Neural cell (in vitro differentiated cells): ENCODE data around the gene MAP3K5. TPM values are rescaled to one million over a fixed set of nuclear protein-coding genes. Genes with fewer than 3 reads are reported as not detected.

Experiments used
- H2AFZ ChIP-seq: fragments of 200-600, 300-800 bp; sonication (generic), shearing (Covaris generic); 2 replicates; pipeline ENCODE4 v1.6.0; 2014; ENCODE audit warnings: low read depth, mild to moderate bottlenecking, antibody characterized with exemption, low read length, moderate library complexity
- H3F3A ChIP-seq: fragments of 200-600 bp; shearing (Covaris generic); 2 replicates; pipeline ENCODE4 v1.6.1; 2016; ENCODE audit warnings: mild to moderate bottlenecking, moderate library complexity, mixed read lengths, antibody characterized with exemption, low read length; ENCODE audit not compliant: insufficient read depth, poor library complexity, severe bottlenecking
- H3K27ac ChIP-seq: fragments of 200-600, 300-800 bp; sonication (generic), shearing (Covaris generic); 2 replicates; pipeline ENCODE4 v1.5.1; 2014; ENCODE audit warnings: mild to moderate bottlenecking, low read length, moderate library complexity
- H3K27me3 ChIP-seq: fragments of 300-800, 200-600 bp; sonication (generic), shearing (Covaris generic); 2 replicates; pipeline ENCODE4 v1.6.0; 2014; ENCODE audit warnings: mild to moderate bottlenecking, low read depth, low read length, moderate library complexity; ENCODE audit not compliant: insufficient read depth
- H3K36me3 ChIP-seq: fragments of 300-800, 200-600 bp; sonication (generic), shearing (Covaris generic); 2 replicates; pipeline ENCODE4 v1.5.1; 2014; ENCODE audit warnings: mild to moderate bottlenecking, antibody characterized with exemption, low read length, moderate library complexity; ENCODE audit not compliant: insufficient read depth
- H3K4me2 ChIP-seq: fragments of 300-800, 200-600 bp; sonication (generic), shearing (Covaris generic); 2 replicates; pipeline ENCODE4 v1.6.0; 2014; ENCODE audit warnings: mild to moderate bottlenecking, low read length
- H3K4me3 ChIP-seq: fragments of 300-800, 200-600 bp; sonication (generic), shearing (Covaris generic); 2 replicates; pipeline ENCODE4 v1.5.1; 2014; ENCODE audit warnings: mild to moderate bottlenecking, low read length, moderate library complexity
- H3K79me2 ChIP-seq: fragments of 200-600 bp; shearing (Covaris generic); replicated peaks from 2 replicates; pipeline ENCODE4 v1.6.0; 2014; ENCODE audit warnings: mild to moderate bottlenecking, low read length, moderate library complexity; ENCODE audit not compliant: insufficient read depth
- H3K9ac ChIP-seq: fragments of 300-800, 200-600 bp; sonication (generic), shearing (Covaris generic); 2 replicates; pipeline ENCODE4 v1.6.1; 2016; ENCODE audit warnings: mild to moderate bottlenecking, low read length, mixed read lengths
- H3K9me2 ChIP-seq: fragments of 200-600 bp; shearing (Covaris generic); 2 replicates; pipeline ENCODE4 v1.6.1; 2016; ENCODE audit warnings: mild to moderate bottlenecking, low read length, mixed read lengths; ENCODE audit not compliant: insufficient read depth
- H3K9me3 ChIP-seq: fragments of 200-600, 300-800 bp; sonication (generic), shearing (Covaris generic); 2 replicates; pipeline ENCODE4 v1.6.1; 2016; ENCODE audit warnings: mild to moderate bottlenecking, mixed run types, low read length, moderate library complexity, mixed read lengths
- H4K20me1 ChIP-seq: fragments of 200-600 bp; shearing (Covaris generic); 2 replicates; pipeline ENCODE4 v1.6.1; 2016; ENCODE audit warnings: mild to moderate bottlenecking, mixed run types; ENCODE audit not compliant: insufficient read depth
- CTCF ChIP-seq: fragments of 450-650 bp; IDR thresholded peaks from 2 replicates; pipeline ENCODE4 v1.5.1; 2014; ENCODE audit warnings: antibody characterized with exemption, mild to moderate bottlenecking, moderate library complexity; ENCODE audit not compliant: poor library complexity, severe bottlenecking
- EP300 ChIP-seq: fragments of 450-650 bp; conservative IDR thresholded peaks from 2 replicates; pipeline ENCODE4 v1.6.1; 2014; ENCODE audit warnings: antibody characterized with exemption, mild to moderate bottlenecking, moderate library complexity; ENCODE audit not compliant: poor library complexity, severe bottlenecking
- EZH2 ChIP-seq: fragments of 200-600, 300-800 bp; shearing (Covaris generic), sonication (generic); IDR thresholded peaks from 2 replicates; pipeline ENCODE4 v1.6.1; 2014; ENCODE audit warnings: antibody characterized with exemption, low read length, borderline replicate concordance, mild to moderate bottlenecking; ENCODE audit not compliant: insufficient read depth, poor library complexity, severe bottlenecking
- MXI1 ChIP-seq: fragments of 450-650 bp; conservative IDR thresholded peaks from 2 replicates; pipeline ENCODE4 v1.6.1; 2014; ENCODE audit warnings: antibody characterized with exemption, mild to moderate bottlenecking; ENCODE audit not compliant: poor library complexity, severe bottlenecking
- POLR2AphosphoS5 ChIP-seq: IDR thresholded peaks from 2 replicates; pipeline ENCODE4 v1.6.1; 2012
- RAD21 ChIP-seq: fragments of 450-650 bp; conservative IDR thresholded peaks from 2 replicates; pipeline ENCODE4 v1.6.1; 2014; ENCODE audit warnings: antibody characterized with exemption, mild to moderate bottlenecking, moderate library complexity
- REST ChIP-seq: IDR thresholded peaks from 2 replicates; pipeline ENCODE4 v1.6.1; 2012; ENCODE audit warnings: borderline replicate concordance
- SMC3 ChIP-seq: fragments of 450-650 bp; conservative IDR thresholded peaks from 2 replicates; pipeline ENCODE4 v1.6.1; 2014; ENCODE audit warnings: antibody characterized with exemption, mild to moderate bottlenecking, moderate library complexity; ENCODE audit not compliant: poor library complexity
- TAF1 ChIP-seq: IDR thresholded peaks from 2 replicates; pipeline ENCODE4 v1.6.1; 2012; ENCODE audit warnings: low read depth
- polyA plus RNA-seq: library from polyadenylated mRNA; depleted of rRNA; stranded (reverse); fragments of >200 nt; gene quantifications from 2 replicates; pipeline ENCODE4 v1.2.3, GENCODE V29; 2014

Gene MAP3K5
- polyA plus RNA-seq, 1 donor from 2014 or later: 2.0 TPM

DNA sequence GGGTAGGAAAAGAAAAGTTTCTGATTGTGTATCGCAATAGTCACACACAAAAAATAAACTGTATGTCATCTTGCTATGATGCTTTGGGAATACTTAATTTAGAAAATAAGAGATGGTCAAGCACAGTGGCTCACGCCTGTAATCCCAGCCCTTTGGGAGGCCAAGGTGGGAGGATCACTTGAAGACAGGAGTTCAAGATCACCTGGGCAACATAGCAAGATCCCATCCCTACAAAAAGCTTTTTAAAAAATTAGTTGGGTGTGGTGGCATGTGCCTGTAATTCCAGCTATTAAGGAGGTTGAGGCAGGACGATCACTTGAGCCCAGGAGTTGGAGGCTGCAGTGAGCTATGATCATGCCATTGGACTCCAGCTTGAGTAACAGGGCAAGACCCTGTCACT is 269.6 kb downstream of the MAP3K5 start:
- Histone ChIP-seq H3K4me2 (no peak overlapping the region), H3K9me3 (no peaks in the 10 kb centered on the region), H3K36me3 (no peaks in the 10 kb centered on the region), H3K9ac (no peak overlapping the region), H2AFZ (no peak overlapping the region), H3F3A (no peaks in the 10 kb centered on the region), H3K79me2 (no peaks in the 10 kb centered on the region), H3K27me3 (no peaks in the 10 kb centered on the region), H3K9me2 (no peaks in the 10 kb centered on the region), H3K4me3 (no peak overlapping the region), H4K20me1 (no peaks in the 10 kb centered on the region), H3K27ac (no peak overlapping the region)
- no peak for TF ChIP-seq CTCF
- TF ChIP-seq RAD21: no peak
- no peak for TF ChIP-seq SMC3
- TF ChIP-seq EZH2: no peak
- TF ChIP-seq MXI1: no peak
- TF ChIP-seq POLR2AphosphoS5: no peak
- no peak for TF ChIP-seq REST
- no peak for TF ChIP-seq TAF1
- no peak for TF ChIP-seq EP300

GRCh38 chr6:136521911-136522310 is 270.4 kb downstream of the MAP3K5 start:
- Histone ChIP-seq H3K9me3 (no peaks in the 10 kb centered on the region), H3K27ac (peak overlapping the region; percentile 1), H3K9ac (no peak overlapping the region), H3K4me3 (peak overlapping the region; percentile 1), H3K79me2 (no peaks in the 10 kb centered on the region), H3K27me3 (no peaks in the 10 kb centered on the region), H3K36me3 (no peaks in the 10 kb centered on the region), H2AFZ (no peak overlapping the region), H3K9me2 (no peaks in the 10 kb centered on the region), H4K20me1 (no peaks in the 10 kb centered on the region), H3F3A (no peaks in the 10 kb centered on the region), H3K4me2 (no peak overlapping the region)
- TF ChIP-seq EP300 (no peak), MXI1 (no peak), REST (no peak), CTCF (no peak), TAF1 (no peak), RAD21 (no peak), SMC3 (no peak)
